Measurements from ENCODE around the gene NUP153.
A peak's percentile ranks its signal among the peaks of the same experiment; 100 is the strongest.

NUP153 gene

GRCh38 chr6:17640477-17640917 is 66.2 kb downstream of the NUP153 start:
- H3K27ac ChIP-seq (replicated peaks), result no peak overlapping the region
- H3K4me3 ChIP-seq (replicated peaks; ENCODE audit: insufficient read depth, low read length), result no peak overlapping the region
- no peaks in the 10 kb centered on the region for H3K27me3 ChIP-seq (ENCODE audit: insufficient read depth, poor library complexity, severe bottlenecking)
- peak; percentile 48 to 60 for DNase-seq (ENCODE audit: low read depth in 1 of 2, low spot score in 1 of 2)
- TF ChIP-seq, protein P1, sequence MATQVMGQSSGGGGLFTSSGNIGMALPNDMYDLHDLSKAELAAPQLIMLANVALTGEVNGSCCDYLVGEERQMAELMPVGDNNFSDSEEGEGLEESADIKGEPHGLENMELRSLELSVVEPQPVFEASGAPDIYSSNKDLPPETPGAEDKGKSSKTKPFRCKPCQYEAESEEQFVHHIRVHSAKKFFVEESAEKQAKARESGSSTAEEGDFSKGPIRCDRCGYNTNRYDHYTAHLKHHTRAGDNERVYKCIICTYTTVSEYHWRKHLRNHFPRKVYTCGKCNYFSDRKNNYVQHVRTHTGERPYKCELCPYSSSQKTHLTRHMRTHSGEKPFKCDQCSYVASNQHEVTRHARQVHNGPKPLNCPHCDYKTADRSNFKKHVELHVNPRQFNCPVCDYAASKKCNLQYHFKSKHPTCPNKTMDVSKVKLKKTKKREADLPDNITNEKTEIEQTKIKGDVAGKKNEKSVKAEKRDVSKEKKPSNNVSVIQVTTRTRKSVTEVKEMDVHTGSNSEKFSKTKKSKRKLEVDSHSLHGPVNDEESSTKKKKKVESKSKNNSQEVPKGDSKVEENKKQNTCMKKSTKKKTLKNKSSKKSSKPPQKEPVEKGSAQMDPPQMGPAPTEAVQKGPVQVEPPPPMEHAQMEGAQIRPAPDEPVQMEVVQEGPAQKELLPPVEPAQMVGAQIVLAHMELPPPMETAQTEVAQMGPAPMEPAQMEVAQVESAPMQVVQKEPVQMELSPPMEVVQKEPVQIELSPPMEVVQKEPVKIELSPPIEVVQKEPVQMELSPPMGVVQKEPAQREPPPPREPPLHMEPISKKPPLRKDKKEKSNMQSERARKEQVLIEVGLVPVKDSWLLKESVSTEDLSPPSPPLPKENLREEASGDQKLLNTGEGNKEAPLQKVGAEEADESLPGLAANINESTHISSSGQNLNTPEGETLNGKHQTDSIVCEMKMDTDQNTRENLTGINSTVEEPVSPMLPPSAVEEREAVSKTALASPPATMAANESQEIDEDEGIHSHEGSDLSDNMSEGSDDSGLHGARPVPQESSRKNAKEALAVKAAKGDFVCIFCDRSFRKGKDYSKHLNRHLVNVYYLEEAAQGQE (IDR thresholded peaks at IDR 0.05; ENCODE audit: insufficient replicate concordance, low read depth), result no peak
- TF ChIP-seq SPI1 (IDR thresholded peaks at IDR 0.05; ENCODE audit: borderline replicate concordance, low read depth) (no peak), CTCF (IDR thresholded peaks at IDR 0.05; ENCODE audit: insufficient read depth, low read length) (no peak), POLR2AphosphoS5 (IDR thresholded peaks at IDR 0.05; ENCODE audit: low read depth) (no peak), GABPA (IDR thresholded peaks at IDR 0.05; ENCODE audit: low read depth) (no peak)

- no peak overlapping the region for H3K27ac ChIP-seq (replicated peaks)
- TF ChIP-seq POLR2AphosphoS5 (IDR thresholded peaks at IDR 0.05; ENCODE audit: low read depth), result no peak
- no peak for TF ChIP-seq SPI1 (IDR thresholded peaks at IDR 0.05; ENCODE audit: borderline replicate concordance, low read depth)
- no peak for TF ChIP-seq CTCF (IDR thresholded peaks at IDR 0.05; ENCODE audit: insufficient read depth, low read length)
- no peak for TF ChIP-seq GABPA (IDR thresholded peaks at IDR 0.05; ENCODE audit: low read depth)
- H3K27me3 ChIP-seq (ENCODE audit: insufficient read depth, poor library complexity, severe bottlenecking), result no peaks in the 10 kb centered on the region
- no peak for DNase-seq (ENCODE audit: low read depth in 1 of 2, low spot score in 1 of 2)
- H3K4me3 ChIP-seq (replicated peaks; ENCODE audit: insufficient read depth, low read length), result no peak overlapping the region
Observed at GRCh38 chr6:17638212-17638715, 68.5 kb downstream of the NUP153 start.

DNA sequence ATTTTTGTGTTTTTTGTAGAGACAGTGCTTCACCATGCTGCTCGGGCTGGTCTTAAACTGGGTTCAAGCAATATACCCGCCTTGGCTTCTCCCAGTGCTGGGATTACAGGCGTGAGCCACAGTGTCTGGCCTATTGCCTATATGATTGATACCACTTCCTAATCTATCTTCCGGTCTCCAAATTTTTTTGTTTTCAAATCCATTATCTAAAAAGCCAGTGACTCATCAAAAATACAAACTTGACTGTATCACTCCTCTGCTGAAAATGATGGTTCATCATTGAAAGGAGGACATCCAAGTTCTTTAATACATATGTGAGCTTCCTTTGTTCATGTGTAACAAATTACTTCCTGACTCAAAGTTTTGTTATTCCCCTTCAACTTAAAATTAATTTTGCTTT is 71.2 kb downstream of the NUP153 start:
- no peak for TF ChIP-seq CTCF (IDR thresholded peaks at IDR 0.05; ENCODE audit: insufficient read depth, low read length)
- 0 out of 2 replicates have a peak, but pooled peaks have one; percentile 2 for TF ChIP-seq POLR2AphosphoS5 (IDR thresholded peaks at IDR 0.05; ENCODE audit: low read depth)
- TF ChIP-seq SPI1 (IDR thresholded peaks at IDR 0.05; ENCODE audit: borderline replicate concordance, low read depth), result no peak
- TF ChIP-seq, protein P1 (IDR thresholded peaks at IDR 0.05; ENCODE audit: insufficient replicate concordance, low read depth), result no peak
- no peak for TF ChIP-seq GABPA (IDR thresholded peaks at IDR 0.05; ENCODE audit: low read depth)
- Histone ChIP-seq H3K27me3 (ENCODE audit: insufficient read depth, poor library complexity, severe bottlenecking) (no peaks in the 10 kb centered on the region), H3K27ac (replicated peaks) (no peak overlapping the region), H3K4me3 (replicated peaks; ENCODE audit: insufficient read depth, low read length) (no peak overlapping the region)
- no peak for DNase-seq (ENCODE audit: low read depth in 1 of 2, low spot score in 1 of 2)
